Spleen (tissue), 11 donors: ENCODE data around the gene B4GALNT4. TPM values are rescaled to one million over a fixed set of nuclear protein-coding genes. Genes with fewer than 3 reads are reported as not detected.

Experiments
- DNase-seq: peaks from one replicate; pipeline ENCODE4 v3.0.0-alpha.2; 2020
- H3K27ac ChIP-seq, 8 donors: fragments of 200-600 bp; sonication (generic) in 7 of 8; 1 replicate in 4 of 8; 2 replicates in 4 of 8; pipeline versions ENCODE4 v1.5.0 to v1.8.0; 2016 to 2021; ENCODE audit warnings: inconsistent platforms in 4 of 8, mild to moderate bottlenecking in 4 of 8, moderate library complexity in 1 of 8
- H3K27me3 ChIP-seq, 7 donors: fragments of 200-600 bp; sonication (generic) in 6 of 7; replicated peaks in 1 of 7; 1 replicate in 4 of 7; 2 replicates in 3 of 7; pipeline versions ENCODE4 v1.5.0 to v1.8.0; 2016 to 2021; ENCODE audit warnings: inconsistent platforms in 3 of 7, mild to moderate bottlenecking in 1 of 7
- H3K36me3 ChIP-seq, 6 donors: fragments of 200-600 bp; sonication (generic) in 5 of 6; 1 replicate in 4 of 6; 2 replicates in 2 of 6; pipeline versions ENCODE4 v1.5.0 to v1.8.0; 2016 to 2021; ENCODE audit warnings: inconsistent platforms in 2 of 6
- H3K4me1 ChIP-seq, 6 donors: fragments of 200-600 bp; sonication (generic) in 5 of 6; 1 replicate in 3 of 6; 2 replicates in 3 of 6; pipeline versions ENCODE4 v1.5.0 to v1.8.0; 2016 to 2021; ENCODE audit warnings: inconsistent platforms in 3 of 6
- H3K4me3 ChIP-seq, 8 donors: fragments of 200-600 bp; sonication (generic) in 7 of 8; 1 replicate in 4 of 8; 2 replicates in 4 of 8; pipeline versions ENCODE4 v1.5.0 to v1.8.0; 2016 to 2021; ENCODE audit warnings: inconsistent platforms in 4 of 8, mild to moderate bottlenecking in 4 of 8, moderate library complexity in 2 of 8
- H3K9me3 ChIP-seq, 8 donors: fragments of 200-600 bp; sonication (generic) in 7 of 8; 1 replicate in 4 of 8; 2 replicates in 4 of 8; pipeline versions ENCODE4 v1.5.0 to v1.8.0; 2016 to 2021; ENCODE audit warnings: inconsistent platforms in 4 of 8
- CTCF ChIP-seq, 11 experiments: fragments of 200-600 bp in 7 of 11; fragments of 450-650 bp in 4 of 11; sonication (generic) in 4 of 11; IDR thresholded peaks in 8 of 11; conservative IDR thresholded peaks in 3 of 11; 1 replicate in 7 of 11; 2 replicates in 4 of 11; pipeline versions ENCODE4 v1.4.0 to v1.8.0; 2016 to 2021; ENCODE audit warnings: antibody characterized with exemption in 11 of 11, inconsistent platforms in 4 of 11, mild to moderate bottlenecking in 1 of 11
- POLR2A ChIP-seq, 3 donors: fragments of 450-650 bp; IDR thresholded peaks; one replicate each; pipeline ENCODE4 v1.5.1; 2017; ENCODE audit warnings: antibody characterized with exemption in 3 of 3, mild to moderate bottlenecking in 1 of 3
- POLR2AphosphoS5 ChIP-seq, 3 donors: sonication (generic); formaldehyde crosslinking; IDR thresholded peaks; one replicate each; pipeline ENCODE4 v1.5.1; 2017; ENCODE audit warnings: antibody characterized with exemption in 3 of 3
- WGBS, 5 donors: extraction: QIAGEN DNeasy Blood & Tissue Kit in 3 of 5; methylation state at CpG; one replicate each; pipeline versions ENCODE4 v1.1.5 to v1.1.7; 2013 to 2018; 5-methylcytosine and 5-hydroxymethylcytosine counted together
- intact Hi-C: fragments of 100-400 bp; cut with DNase I; formaldehyde crosslinking; loops from one replicate; pipeline ENCODE4 v1.15.0; 2023; ENCODE audit warnings: low total_unique reads
- polyA plus RNA-seq, 3 donors: library from polyadenylated mRNA; stranded (reverse); fragments of 200-250 nt; gene quantifications; one replicate each; pipeline ENCODE4 v1.2.1, GENCODE V29; 2013
- total RNA-seq, 7 donors: library from RNA; depleted of rRNA in 3 of 7; stranded (reverse); fragments of >200 nt in 3 of 7; fragmentation: NEBNext Ultra II Directional in 4 of 7; extraction: Animal tissue kit (Norgen Biotek cat#: 25700) in 4 of 7; gene quantifications; one replicate each; pipeline versions ENCODE4 v1.1.0 to v1.2.1, GENCODE V29; 2016 to 2021
- donor health status: healthy with polysubstance abuse.
- donor health status: DM: no; HTN: no; CAD: no; lungs with moderate emphysema.
- donor health status: DM: no; HTN: no; CAD: no.
- donor health status: Bipolar disorder and iron deficiency.
- donor health status: healthy.
- donor health status: DM: no; HTN: no; CAD: no.
- donor health status: DM: yes; HTN: yes; CAD: no.

B4GALNT4 gene
- total and polyA plus RNA-seq, 10 donors: 0.17 to 5.2 (median 0.91) TPM; not detected in 2

GRCh38 chr11:350723-351255, 18.5 kb upstream of the B4GALNT4 start:
- H3K9me3 ChIP-seq: no peaks in the 10 kb centered on the region
- intact Hi-C loops: no loop called here
- 38 to 51% (median 46%) methylated on average over 18 of the region's 18 CpGs for WGBS, 5 donors
- peaks cover 7 to 67% (median 47%) of the 10 kb centered on the region in 6 donors for H3K4me1 ChIP-seq
- DNase-seq: peak; percentile 69
- H3K27ac ChIP-seq: peak overlapping the region in 7 of 8 donors; percentile 38 to 76 (median 68)
- H3K36me3 ChIP-seq: no peaks in the 10 kb centered on the region
- no peaks in the 10 kb centered on the region for H3K27me3 ChIP-seq
- H3K4me3 ChIP-seq: peak overlapping the region in 1 of 8 donors; percentile 2
- TF ChIP-seq POLR2AphosphoS5 (IDR thresholded peaks at IDR 0.05) (peak in 1 of 3 donors; percentile 51), CTCF (IDR thresholded peaks at IDR 0.05 in 8 of 11, conservative IDR thresholded peaks at IDR 0.05 in 3 of 11) (no peak), POLR2A (IDR thresholded peaks at IDR 0.05) (no peak)

- Histone ChIP-seq H3K4me3 (no peak overlapping the region), H3K27ac (peak overlapping the region in 6 of 8 donors; percentile 38 to 76 (median 69)), H3K27me3 (no peaks in the 10 kb centered on the region), H3K9me3 (no peaks in the 10 kb centered on the region), H3K4me1 (peaks cover 7 to 70% (median 49%) of the 10 kb centered on the region in 6 donors), H3K36me3 (no peaks in the 10 kb centered on the region)
- intact Hi-C loops: no loop called here
- WGBS, 5 donors: 94 to 96% (median 95%) methylated on average over 14 of the region's 14 CpGs
- peak; percentile 65 for DNase-seq
- no peak for TF ChIP-seq CTCF (IDR thresholded peaks at IDR 0.05 in 8 of 11, conservative IDR thresholded peaks at IDR 0.05 in 3 of 11)
- no peak for TF ChIP-seq POLR2AphosphoS5 (IDR thresholded peaks at IDR 0.05)
- no peak for TF ChIP-seq POLR2A (IDR thresholded peaks at IDR 0.05)
Measured at GRCh38 chr11:351411-351810, 17.9 kb upstream of the B4GALNT4 start.

DNA sequence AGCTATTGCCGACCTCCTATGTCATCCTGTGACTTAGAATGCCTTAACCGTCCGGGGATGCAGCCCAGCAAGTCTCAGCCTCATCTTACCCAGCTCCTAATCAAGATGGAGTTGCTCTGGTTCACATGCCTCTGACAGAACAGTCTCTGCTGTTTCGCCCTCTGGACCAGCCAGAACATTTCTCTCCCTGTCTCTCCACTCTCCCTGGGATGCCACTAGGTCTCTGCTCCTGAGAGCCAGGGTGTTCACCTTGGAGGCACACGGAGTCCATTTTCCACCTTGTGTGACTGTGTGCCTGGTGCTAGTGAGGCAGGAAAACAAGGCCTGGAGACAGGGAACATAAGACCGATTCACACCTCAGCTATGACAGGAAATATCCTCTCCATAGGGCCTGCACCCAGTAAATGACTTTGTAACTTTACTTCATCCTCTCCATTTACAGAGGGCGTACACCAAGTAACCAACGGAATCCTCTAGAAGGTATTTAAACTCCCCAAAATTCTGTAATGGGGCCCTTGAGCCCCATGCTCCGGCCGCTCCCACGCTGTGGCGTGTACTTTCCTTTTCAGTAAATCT, 16.8 kb upstream of the B4GALNT4 start:
- peak; percentile 54 for DNase-seq
- Histone ChIP-seq H3K4me1 (peaks cover 7 to 70% (median 49%) of the 10 kb centered on the region in 6 donors), H3K27me3 (no peaks in the 10 kb centered on the region), H3K4me3 (no peak overlapping the region), H3K9me3 (no peaks in the 10 kb centered on the region), H3K36me3 (no peaks in the 10 kb centered on the region), H3K27ac (peak overlapping the region; percentile 60 to 99 (median 97))
- intact Hi-C loops: no loop called here
- 75 to 84% (median 81%) methylated on average over 12 of the region's 12 CpGs for WGBS, 5 donors
- TF ChIP-seq CTCF (IDR thresholded peaks at IDR 0.05 in 8 of 11, conservative IDR thresholded peaks at IDR 0.05 in 3 of 11) (no peak), POLR2A (IDR thresholded peaks at IDR 0.05) (no peak), POLR2AphosphoS5 (IDR thresholded peaks at IDR 0.05) (no peak)

- Histone ChIP-seq H3K36me3 (no peaks in the 10 kb centered on the region), H3K4me1 (peaks cover 7 to 63% (median 47%) of the 10 kb centered on the region in 6 donors), H3K4me3 (no peak overlapping the region), H3K27ac (peak overlapping the region; percentile 60 to 99 (median 97)), H3K9me3 (no peaks in the 10 kb centered on the region), H3K27me3 (no peaks in the 10 kb centered on the region)
- intact Hi-C loops: no loop called here
- 45 to 64% (median 46%) methylated on average over 16 of the region's 16 CpGs for WGBS, 5 donors
- TF ChIP-seq POLR2A (IDR thresholded peaks at IDR 0.05) (no peak), CTCF (IDR thresholded peaks at IDR 0.05 in 8 of 11, conservative IDR thresholded peaks at IDR 0.05 in 3 of 11) (no peak), POLR2AphosphoS5 (IDR thresholded peaks at IDR 0.05) (peak; percentile 62 to 75 (median 62))
- peak; percentile 83 for DNase-seq
Measured at GRCh38 chr11:353179-353873, 16.0 kb upstream of the B4GALNT4 start.
